Vagina (tissue), 2 donors: Measurements from ENCODE around the gene OLFML2A. TPM values are rescaled to one million over a fixed set of nuclear protein-coding genes. Genes with fewer than 3 reads are reported as not detected.

Experiments
- DNase-seq, 2 donors: peaks; one replicate each; pipeline ENCODE4 v3.0.0-alpha.2; 2017; ENCODE audit errors: extremely low spot score in 2 of 2
- H3K27ac ChIP-seq: fragments of 200-600 bp; sonication (generic); one replicate; pipeline ENCODE4 v1.5.1; 2019
- H3K27me3 ChIP-seq: fragments of 200-600 bp; sonication (generic); one replicate; pipeline ENCODE4 v1.5.1; 2019
- H3K36me3 ChIP-seq, 2 donors: fragments of 200-600 bp; sonication (generic); one replicate each; pipeline ENCODE4 v1.5.1; 2017 to 2019
- H3K4me1 ChIP-seq: fragments of 200-600 bp; sonication (generic); one replicate; pipeline ENCODE4 v1.5.1; 2019
- H3K4me3 ChIP-seq, 2 donors: fragments of 200-600 bp; sonication (generic); 1 replicate in 1 of 2; 2 replicates in 1 of 2; pipeline ENCODE4 v1.5.1; 2016 to 2019
- H3K9me3 ChIP-seq: fragments of 200-600 bp; sonication (generic); one replicate; pipeline ENCODE4 v1.5.1; 2019
- POLR2A ChIP-seq, 2 donors: fragments of 450-650 bp; IDR thresholded peaks; one replicate each; pipeline ENCODE4 v1.6.1; 2017; ENCODE audit warnings: antibody characterized with exemption in 2 of 2, mild to moderate bottlenecking in 2 of 2, moderate library complexity in 2 of 2
- POLR2AphosphoS5 ChIP-seq, 2 donors: sonication (generic); formaldehyde crosslinking; IDR thresholded peaks; one replicate each; pipeline ENCODE4 v1.9.0; 2017; ENCODE audit warnings: antibody characterized with exemption in 2 of 2, mild to moderate bottlenecking in 2 of 2, low read depth in 1 of 2; ENCODE audit not compliant: insufficient read depth in 1 of 2
- intact Hi-C: fragments of 100-400 bp; cut with DNase I; formaldehyde crosslinking; loops from one replicate; pipeline ENCODE4 v1.15.1; 2023
- total RNA-seq: library from RNA; depleted of rRNA; stranded (reverse); fragments of >200 nt; gene quantifications from one replicate; pipeline ENCODE4 v1.2.3, GENCODE V29; 2016
- TF ChIP-seq, protein P1 (sequence below), 3 experiments: fragments of 450-650 bp in 2 of 3; fragments of 200-600 bp in 1 of 3; sonication (generic) in 1 of 3; IDR thresholded peaks; one replicate each; pipeline ENCODE4 v1.5.1; 2017 to 2019; ENCODE audit warnings: antibody characterized with exemption in 3 of 3, mild to moderate bottlenecking in 2 of 3, moderate library complexity in 2 of 3

The OLFML2A gene
- total RNA-seq, 1 donor from 2014 or later: 39.3 TPM

DNA sequence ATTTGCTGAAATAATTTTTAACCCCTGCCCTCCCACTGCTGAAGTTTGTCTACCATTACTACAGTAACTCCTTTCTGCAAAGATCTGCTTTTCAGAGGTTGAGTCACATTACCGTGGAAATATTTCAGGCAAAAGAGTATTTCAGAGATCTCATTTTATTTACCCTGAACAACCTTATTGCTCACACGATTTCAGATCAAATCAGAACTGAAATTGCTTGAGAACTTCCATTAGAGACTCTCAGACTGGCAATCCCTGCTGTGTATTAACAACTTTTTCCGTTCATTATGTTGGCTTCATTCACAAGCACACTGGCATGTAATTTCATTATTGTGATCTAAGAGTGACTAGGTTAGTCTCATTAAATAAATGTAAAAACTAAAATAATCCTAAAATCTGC, 21.9 kb upstream of the OLFML2A start:
- Histone ChIP-seq H3K27ac (no peak overlapping the region), H3K4me3 (no peak overlapping the region), H3K36me3 (no peaks in the 10 kb centered on the region), H3K27me3 (no peaks in the 10 kb centered on the region), H3K9me3 (no peaks in the 10 kb centered on the region), H3K4me1 (no peaks in the 10 kb centered on the region)
- DNase-seq: no peak
- TF ChIP-seq POLR2AphosphoS5 (IDR thresholded peaks at IDR 0.05; ENCODE audit: insufficient read depth in 1 of 2, low read depth in 1 of 2) (no peak), POLR2A (IDR thresholded peaks at IDR 0.05) (no peak)
- TF ChIP-seq, protein P1, sequence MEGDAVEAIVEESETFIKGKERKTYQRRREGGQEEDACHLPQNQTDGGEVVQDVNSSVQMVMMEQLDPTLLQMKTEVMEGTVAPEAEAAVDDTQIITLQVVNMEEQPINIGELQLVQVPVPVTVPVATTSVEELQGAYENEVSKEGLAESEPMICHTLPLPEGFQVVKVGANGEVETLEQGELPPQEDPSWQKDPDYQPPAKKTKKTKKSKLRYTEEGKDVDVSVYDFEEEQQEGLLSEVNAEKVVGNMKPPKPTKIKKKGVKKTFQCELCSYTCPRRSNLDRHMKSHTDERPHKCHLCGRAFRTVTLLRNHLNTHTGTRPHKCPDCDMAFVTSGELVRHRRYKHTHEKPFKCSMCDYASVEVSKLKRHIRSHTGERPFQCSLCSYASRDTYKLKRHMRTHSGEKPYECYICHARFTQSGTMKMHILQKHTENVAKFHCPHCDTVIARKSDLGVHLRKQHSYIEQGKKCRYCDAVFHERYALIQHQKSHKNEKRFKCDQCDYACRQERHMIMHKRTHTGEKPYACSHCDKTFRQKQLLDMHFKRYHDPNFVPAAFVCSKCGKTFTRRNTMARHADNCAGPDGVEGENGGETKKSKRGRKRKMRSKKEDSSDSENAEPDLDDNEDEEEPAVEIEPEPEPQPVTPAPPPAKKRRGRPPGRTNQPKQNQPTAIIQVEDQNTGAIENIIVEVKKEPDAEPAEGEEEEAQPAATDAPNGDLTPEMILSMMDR (IDR thresholded peaks at IDR 0.05): no peak
- intact Hi-C loops: no loop called here

DNA sequence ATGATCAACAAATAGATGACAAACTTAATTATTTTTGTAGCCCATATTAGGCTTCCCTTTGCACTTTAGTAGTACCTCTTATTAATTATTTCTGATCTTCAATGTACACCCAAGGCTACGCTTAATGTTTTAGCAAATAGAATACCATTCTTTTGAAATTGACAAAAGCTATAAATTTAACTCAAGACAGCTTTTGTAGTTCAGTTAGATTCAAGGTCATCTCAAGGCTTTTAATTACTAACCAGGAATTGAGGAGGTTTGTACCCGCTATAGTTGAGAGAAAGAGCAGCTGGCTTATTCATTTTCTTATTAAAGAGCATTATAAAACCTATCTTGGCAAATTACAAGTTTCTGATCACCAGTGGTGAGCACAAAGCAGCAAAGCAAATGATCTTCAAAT, 20.9 kb upstream of the OLFML2A start:
- H3K27ac ChIP-seq: no peak overlapping the region
- H3K4me1 ChIP-seq: no peaks in the 10 kb centered on the region
- intact Hi-C loops: no loop called here
- no peaks in the 10 kb centered on the region for H3K36me3 ChIP-seq
- no peaks in the 10 kb centered on the region for H3K9me3 ChIP-seq
- no peaks in the 10 kb centered on the region for H3K27me3 ChIP-seq
- TF ChIP-seq POLR2A (IDR thresholded peaks at IDR 0.05) (no peak), POLR2AphosphoS5 (IDR thresholded peaks at IDR 0.05; ENCODE audit: insufficient read depth in 1 of 2, low read depth in 1 of 2) (no peak)
- TF ChIP-seq, protein P1 (IDR thresholded peaks at IDR 0.05): no peak
- no peak overlapping the region for H3K4me3 ChIP-seq
- DNase-seq: no peak

DNA sequence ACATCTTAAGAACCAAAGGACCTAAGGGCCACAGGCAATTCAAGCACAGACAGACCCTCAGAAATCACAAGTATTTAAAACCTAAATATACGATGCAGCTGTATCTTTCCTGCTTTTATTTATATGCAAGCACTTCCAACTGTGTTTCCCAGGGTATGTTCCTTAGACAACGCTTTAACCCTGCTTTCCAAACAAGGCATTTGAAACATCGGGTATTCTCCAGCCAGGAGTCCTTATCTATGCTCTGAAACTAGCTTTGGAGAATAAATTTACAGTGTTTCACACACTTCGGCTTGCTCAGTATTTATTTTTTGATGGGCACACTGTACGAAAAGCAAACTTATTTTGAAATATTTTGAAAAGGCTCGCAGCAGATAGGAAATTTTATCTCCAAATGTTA, 19.3 kb upstream of the OLFML2A start:
- H3K27me3 ChIP-seq: no peaks in the 10 kb centered on the region
- H3K27ac ChIP-seq: no peak overlapping the region
- DNase-seq: no peak
- H3K4me1 ChIP-seq: no peaks in the 10 kb centered on the region
- intact Hi-C loops: no loop called here
- no peak overlapping the region for H3K4me3 ChIP-seq
- no peaks in the 10 kb centered on the region for H3K36me3 ChIP-seq
- no peaks in the 10 kb centered on the region for H3K9me3 ChIP-seq
- TF ChIP-seq, protein P1 (IDR thresholded peaks at IDR 0.05): no peak
- TF ChIP-seq POLR2AphosphoS5 (IDR thresholded peaks at IDR 0.05; ENCODE audit: insufficient read depth in 1 of 2, low read depth in 1 of 2) (no peak), POLR2A (IDR thresholded peaks at IDR 0.05) (no peak)

DNA sequence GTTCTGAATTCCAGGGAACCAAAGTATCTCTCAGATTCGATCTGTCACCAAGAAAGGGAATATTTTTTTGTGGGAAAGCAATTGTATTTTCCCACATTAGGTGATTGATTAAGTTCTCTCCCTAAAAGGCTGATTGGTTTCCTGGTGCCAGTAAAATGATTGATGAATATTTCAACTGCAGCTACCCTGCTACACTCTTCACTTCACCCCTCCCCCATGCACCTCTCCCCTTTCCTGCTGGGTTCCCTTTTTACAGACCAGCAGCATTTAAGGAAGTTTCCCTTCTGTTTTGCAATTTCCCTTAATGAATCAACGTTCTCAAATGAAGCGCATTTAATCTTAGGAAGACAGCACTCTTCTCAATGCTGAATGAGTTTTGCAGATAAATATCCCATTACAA, 18.9 kb upstream of the OLFML2A start:
- no peak overlapping the region for H3K4me3 ChIP-seq
- intact Hi-C loops: no loop called here
- TF ChIP-seq, protein P1 (IDR thresholded peaks at IDR 0.05): no peak
- TF ChIP-seq POLR2AphosphoS5 (IDR thresholded peaks at IDR 0.05; ENCODE audit: insufficient read depth in 1 of 2, low read depth in 1 of 2) (no peak), POLR2A (IDR thresholded peaks at IDR 0.05) (no peak)
- H3K36me3 ChIP-seq: no peaks in the 10 kb centered on the region
- H3K27me3 ChIP-seq: no peaks in the 10 kb centered on the region
- no peak for DNase-seq
- no peaks in the 10 kb centered on the region for H3K9me3 ChIP-seq
- no peaks in the 10 kb centered on the region for H3K4me1 ChIP-seq
- no peak overlapping the region for H3K27ac ChIP-seq

DNA sequence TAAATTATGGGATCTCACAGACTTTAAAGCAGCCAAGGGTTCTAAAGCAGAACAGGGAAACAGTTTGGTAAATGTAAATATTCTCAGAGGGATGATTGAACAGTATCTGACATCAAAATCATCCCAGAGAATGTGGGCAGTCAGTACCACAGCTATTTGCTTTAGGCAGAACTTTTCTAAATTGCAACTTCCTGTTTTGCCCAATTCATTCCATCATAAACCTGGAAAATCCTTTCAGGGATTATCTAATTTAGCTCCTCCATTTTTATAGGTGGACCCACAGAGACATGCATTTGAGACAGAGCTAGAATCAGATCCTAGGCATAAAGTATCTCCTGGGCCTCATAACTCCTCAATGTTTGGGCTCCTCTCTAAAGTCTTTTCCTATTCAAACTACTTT, 18.2 kb upstream of the OLFML2A start:
- Histone ChIP-seq H3K27me3 (no peaks in the 10 kb centered on the region), H3K4me3 (no peak overlapping the region), H3K27ac (no peak overlapping the region), H3K36me3 (no peaks in the 10 kb centered on the region), H3K9me3 (no peaks in the 10 kb centered on the region), H3K4me1 (no peaks in the 10 kb centered on the region)
- no peak for TF ChIP-seq POLR2AphosphoS5 (IDR thresholded peaks at IDR 0.05; ENCODE audit: insufficient read depth in 1 of 2, low read depth in 1 of 2)
- no peak for TF ChIP-seq POLR2A (IDR thresholded peaks at IDR 0.05)
- TF ChIP-seq, protein P1 (IDR thresholded peaks at IDR 0.05): no peak
- intact Hi-C loops: no loop called here
- DNase-seq: no peak
